Measurements from ENCODE around the gene MED25.

Gene MED25

GRCh38 chr19:49860336-49861102 lies 42.4 kb downstream of the MED25 start:
- no peak for DNase-seq

- DNase-seq, result peak; percentile 30
These were observed 43.0 kb downstream of the MED25 start for GRCh38 chr19:49861107-49861506.

GRCh38 chr19:49861541-49862378 lies 43.7 kb downstream of the MED25 start:
- DNase-seq, result peak; percentile 54

- DNase-seq, result no peak
These were observed 44.5 kb downstream of the MED25 start for GRCh38 chr19:49862391-49863253.

- no peak for DNase-seq
These were observed 45.3 kb downstream of the MED25 start for GRCh38 chr19:49863254-49863934.

- DNase-seq, result no peak
These were observed 45.8 kb downstream of the MED25 start for GRCh38 chr19:49863935-49864320.

- DNase-seq, result no peak
These were observed 46.8 kb downstream of the MED25 start for GRCh38 chr19:49864890-49865289.

- peak; percentile 69 for DNase-seq
These were observed 49.1 kb downstream of the MED25 start, which contains the start of gene PNKP for GRCh38 chr19:49866933-49867782. TSS of gene PNKP (minus strand) at chr19:49867576. CDS start at chr19:49867204, 372 bp downstream.

- DNase-seq, result no peak
These were observed 51.0 kb downstream of the MED25 start for GRCh38 chr19:49869009-49869483.

- peak; percentile 97 for DNase-seq
These were observed 51.6 kb downstream of the MED25 start for GRCh38 chr19:49869484-49870308.

- no peak for DNase-seq
These were observed 52.3 kb downstream of the MED25 start for GRCh38 chr19:49870309-49870901.

GRCh38 chr19:49871349-49871985 lies 53.4 kb downstream of the MED25 start:
- DNase-seq, result no peak

GRCh38 chr19:49872245-49873128 lies 54.4 kb downstream of the MED25 start:
- DNase-seq, result no peak

GRCh38 chr19:49873129-49873521 lies 55.0 kb downstream of the MED25 start:
- no peak for DNase-seq

- DNase-seq, result no peak
These were observed 55.7 kb downstream of the MED25 start for GRCh38 chr19:49873834-49874233.

- no peak for DNase-seq
These were observed 56.5 kb downstream of the MED25 start for GRCh38 chr19:49874503-49875157.

- DNase-seq, result no peak
These were observed 57.1 kb downstream of the MED25 start for GRCh38 chr19:49875177-49875576.

All from NCI-H2107 (cell line).